Suppressor macrophage treated with lipopolysaccharide for 1 hour (primary cell): Measurements from ENCODE around the gene NR2F1-AS1.

Experiments used
- DNase-seq, 3 donors: peaks; one replicate each; pipeline ENCODE4 v3.0.0-alpha.2; 2020 to 2022

The NR2F1-AS1 gene

DNA sequence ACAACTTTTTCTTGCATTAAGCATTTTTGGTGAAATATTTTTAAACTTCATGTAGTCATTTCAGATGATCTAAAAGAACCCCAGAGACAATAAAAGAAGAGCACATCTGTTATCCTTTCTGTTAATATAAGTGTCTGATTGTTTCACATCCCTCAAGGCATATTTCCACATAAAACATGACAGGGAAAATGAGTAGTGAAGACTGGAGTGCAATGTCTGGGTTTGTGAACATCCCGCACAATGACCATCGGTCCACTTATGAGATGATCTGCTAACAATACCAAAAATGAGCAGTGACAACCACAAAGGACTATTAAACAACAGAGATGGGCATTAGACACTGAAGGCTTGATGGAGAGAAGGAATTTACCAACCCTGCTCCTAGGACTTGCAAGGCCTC lies 209.1 kb downstream of the NR2F1-AS1 start:
- no peak for DNase-seq

DNA sequence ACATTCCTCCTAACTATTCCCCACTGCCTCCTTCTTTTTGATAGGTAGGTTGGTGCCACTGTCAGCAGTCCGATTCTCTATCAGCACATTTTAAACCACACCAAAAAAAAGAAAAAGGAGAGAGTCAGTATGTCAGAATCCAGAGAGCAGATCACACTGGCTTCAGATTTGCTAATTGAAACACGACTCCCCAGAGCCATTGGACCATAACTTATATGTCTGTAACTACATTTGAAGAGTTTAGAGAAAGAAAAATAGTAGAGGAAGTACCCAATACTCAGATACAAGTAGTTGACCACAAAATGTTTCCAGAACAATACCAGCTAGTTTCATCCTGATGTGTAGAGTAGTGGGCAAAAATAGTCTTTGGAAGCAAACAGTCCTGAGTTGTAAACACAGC lies 216.6 kb downstream of the NR2F1-AS1 start:
- no peak for DNase-seq

DNA sequence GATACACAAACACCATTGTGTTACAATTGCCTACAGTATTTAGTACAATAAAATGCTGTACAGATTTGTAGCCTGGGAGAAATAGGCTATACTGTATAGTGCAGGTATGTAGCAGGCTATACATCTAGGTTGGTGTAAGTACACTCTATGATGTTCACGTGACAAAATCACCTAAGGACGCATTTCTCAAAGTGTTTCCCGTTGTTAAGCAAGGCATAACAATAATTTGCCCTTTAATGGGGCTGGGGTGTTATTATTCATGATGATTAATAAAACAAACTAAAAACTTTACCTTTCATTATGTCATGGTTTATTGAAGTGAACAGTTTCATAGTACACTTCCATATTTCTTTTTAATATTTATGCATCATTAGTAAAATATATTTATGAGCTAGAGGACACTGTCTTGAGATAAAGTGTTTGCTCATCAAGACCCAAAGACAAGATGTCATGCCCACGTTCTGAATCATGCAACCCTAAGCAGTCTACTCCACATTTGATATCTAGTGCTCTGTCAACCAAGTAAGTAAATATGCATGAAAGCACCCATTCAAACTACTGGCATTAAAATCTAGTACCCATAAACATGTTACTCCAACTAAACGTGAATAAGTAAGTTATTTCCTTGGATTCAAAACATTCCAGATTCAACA lies 220.5 kb downstream of the NR2F1-AS1 start:
- DNase-seq = no peak

DNA sequence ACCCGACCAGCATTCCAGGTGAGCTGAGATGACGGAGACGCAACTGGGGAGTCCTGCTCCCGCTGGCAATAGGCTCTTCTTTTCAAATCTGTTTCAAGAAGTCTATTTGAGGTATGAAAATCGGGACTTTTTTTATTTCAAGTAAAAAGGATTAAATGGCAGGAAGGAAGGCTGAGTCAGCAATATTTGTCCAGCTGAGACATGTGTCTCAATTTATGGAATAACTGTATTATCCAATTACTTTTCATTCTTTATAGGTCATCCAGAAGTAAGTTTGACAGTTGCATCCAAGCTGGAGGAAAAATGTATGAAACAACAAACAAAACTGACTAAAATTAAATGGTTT lies 221.1 kb downstream of the NR2F1-AS1 start:
- DNase-seq = no peak
